Ovary (tissue), 9 donors: ENCODE results near the gene RNF123. TPM values are rescaled to one million over a fixed set of nuclear protein-coding genes. Genes with fewer than 3 reads are reported as not detected.

Experiments
- DNase-seq, 5 donors: peaks; one replicate each; pipeline ENCODE4 v3.0.0-alpha.2; 2019 to 2020
- H3K27ac ChIP-seq, 2 donors: fragments of 200-600 bp; one replicate each; pipeline versions ENCODE4 v1.5.1 to v1.8.0; 2019 to 2022
- H3K27me3 ChIP-seq: fragments of 200-600 bp; one replicate; pipeline ENCODE4 v1.8.0; 2022
- H3K36me3 ChIP-seq: fragments of 200-600 bp; sonication (generic); one replicate; pipeline ENCODE4 v1.5.1; 2019
- H3K4me1 ChIP-seq: one replicate; pipeline ENCODE4 v1.8.1; 2013; ENCODE audit warnings: mild to moderate bottlenecking, moderate library complexity; ENCODE audit not compliant: insufficient read depth
- H3K4me3 ChIP-seq: fragments of 200-600 bp; sonication (generic); one replicate; pipeline ENCODE4 v1.5.1; 2017
- H3K9me3 ChIP-seq, 2 donors: fragments of 200-600 bp in 1 of 2; sonication (generic) in 1 of 2; one replicate each; pipeline versions ENCODE4 v1.5.1 to v1.8.1; 2013 to 2019; ENCODE audit warnings: mild to moderate bottlenecking in 1 of 2, moderate library complexity in 1 of 2
- CTCF ChIP-seq, 3 donors: fragments of 450-650 bp in 2 of 3; fragments of 200-600 bp in 1 of 3; IDR thresholded peaks; one replicate each; pipeline versions ENCODE4 v1.5.1 to v1.8.0; 2016 to 2022; ENCODE audit warnings: antibody characterized with exemption in 3 of 3, mild to moderate bottlenecking in 1 of 3
- EP300 ChIP-seq: sonication (generic); formaldehyde crosslinking; IDR thresholded peaks from one replicate; pipeline ENCODE4 v1.6.1; 2017; ENCODE audit warnings: antibody characterized with exemption
- POLR2A ChIP-seq: fragments of 450-650 bp; IDR thresholded peaks from one replicate; pipeline ENCODE4 v1.6.1; 2017; ENCODE audit warnings: antibody characterized with exemption, mild to moderate bottlenecking, moderate library complexity
- WGBS, 3 donors: extraction: QIAGEN DNeasy Blood & Tissue Kit in 1 of 3; methylation state at CpG; one replicate each; pipeline versions ENCODE4 v1.1.5 to v1.1.7; 2013 to 2017; 5-methylcytosine and 5-hydroxymethylcytosine counted together
- intact Hi-C, 4 donors: fragments of 100-400 bp; cut with DNase I; formaldehyde crosslinking; loops; one replicate each; pipeline versions ENCODE4 v1.11.0 to v1.15.1; 2022 to 2023
- polyA plus RNA-seq, 2 donors: library from polyadenylated mRNA; stranded (reverse); fragments of 200-250 nt in 1 of 2; fragments of 350-450 nt in 1 of 2; fragmentation: Illumina TruSeq in 1 of 2; extraction: RNeasy Lipid Tissue Mini Kit (QIAGEN cat#74804) in 1 of 2; gene quantifications; one replicate each; pipeline ENCODE4 v1.2.3, GENCODE V29; 2013 to 2014
- total RNA-seq, 7 donors: library from RNA; depleted of rRNA in 2 of 7; stranded (reverse); fragments of >200 nt in 2 of 7; fragmentation: NEBNext Ultra II Directional in 3 of 7; extraction: Animal tissue kit (Norgen Biotek cat#: 25700) in 3 of 7; gene quantifications; one replicate each; pipeline versions ENCODE4 v1.1.0 to v1.2.4, GENCODE V29; 2016 to 2023
- donor health status: DM: no; HTN: no; CAD: no; lungs with moderate emphysema.
- donor health status: DM: no; HTN: no; CAD: no.
- donor health status: Bipolar disorder and iron deficiency.
- donor health status: DM: yes; HTN: yes; CAD: no.
- donor health status: DM: no; HTN: no; CAD: no.
- donor health status: DM: yes; HTN: yes; CAD: no.

The RNF123 gene
- total and polyA plus RNA-seq, 9 donors = 15.9 to 37.6 (median 24.0) TPM

DNA sequence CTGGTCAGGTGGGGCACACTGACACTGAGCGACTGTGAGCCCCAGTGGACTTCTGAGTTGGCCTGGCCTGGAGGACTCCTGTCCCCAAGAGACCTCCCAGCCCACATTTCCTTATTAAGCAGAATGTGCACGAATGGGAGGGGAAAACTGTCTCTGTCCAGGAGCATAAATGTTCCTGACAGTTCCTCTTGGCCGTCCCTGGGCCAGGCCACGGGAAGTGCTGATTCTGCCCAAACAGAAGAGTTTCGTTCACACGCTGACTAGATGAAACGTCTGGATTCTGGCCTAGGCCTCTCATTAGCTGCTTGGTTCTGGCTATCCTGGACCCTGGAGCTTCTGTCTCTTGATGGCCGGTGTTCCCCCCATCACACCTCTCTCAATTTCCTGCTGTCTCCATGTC is 44.7 kb upstream of the RNF123 start:
- TF ChIP-seq EP300 (no peak), CTCF (IDR thresholded peaks at IDR 0.05) (no peak), POLR2A (no peak)
- DNase-seq = no peak
- Histone ChIP-seq H3K4me3 (no peak overlapping the region), H3K9me3 (no peaks in the 10 kb centered on the region), H3K36me3 (no peaks in the 10 kb centered on the region), H3K4me1 (no peaks in the 10 kb centered on the region), H3K27ac (no peak overlapping the region), H3K27me3 (no peaks in the 10 kb centered on the region)
- intact Hi-C loops = no loop called here
- 84 to 87% (median 85%) methylated on average over 8 of the region's 8 CpGs for whole genome bisulfite sequencing, 3 donors

DNA sequence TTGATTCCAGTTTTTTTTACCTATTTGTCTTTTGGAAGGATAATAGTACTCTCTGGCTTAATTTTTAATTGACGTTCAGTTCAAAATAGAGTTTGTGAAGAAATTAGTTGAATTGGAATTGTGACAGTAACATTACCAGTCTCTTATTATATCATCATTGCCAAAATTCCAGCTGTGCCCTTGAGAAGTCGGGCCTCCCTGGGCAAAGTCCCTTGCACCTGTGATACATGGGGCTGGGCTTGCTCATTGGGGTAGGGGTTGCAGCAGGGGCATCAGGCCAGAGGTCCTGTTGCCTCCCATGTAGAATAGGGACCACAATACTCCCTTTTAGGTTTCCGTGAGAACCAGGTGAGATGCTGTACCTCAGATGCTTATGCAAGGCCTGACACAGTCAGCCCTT is 43.1 kb upstream of the RNF123 start:
- H3K27ac ChIP-seq = no peak overlapping the region
- H3K4me1 ChIP-seq = no peaks in the 10 kb centered on the region
- WGBS, 3 donors = 62 to 74% (median 66%) methylated on average over 3 of the region's 3 CpGs
- H3K4me3 ChIP-seq = no peak overlapping the region
- TF ChIP-seq CTCF (IDR thresholded peaks at IDR 0.05) (no peak), POLR2A (no peak), EP300 (no peak)
- intact Hi-C loops = no loop called here
- DNase-seq = no peak
- H3K27me3 ChIP-seq = no peaks in the 10 kb centered on the region
- H3K9me3 ChIP-seq = no peaks in the 10 kb centered on the region
- no peaks in the 10 kb centered on the region for H3K36me3 ChIP-seq

GRCh38 chr3:49647741-49648140 is 41.6 kb upstream of the RNF123 start:
- DNase-seq = no peak
- H3K4me3 ChIP-seq = no peak overlapping the region
- no peaks in the 10 kb centered on the region for H3K27me3 ChIP-seq
- 63 to 79% (median 71%) methylated on average over 2 of the region's 2 CpGs for WGBS, 3 donors
- TF ChIP-seq CTCF (IDR thresholded peaks at IDR 0.05) (no peak), EP300 (no peak), POLR2A (no peak)
- no peaks in the 10 kb centered on the region for H3K4me1 ChIP-seq
- intact Hi-C loops = no loop called here
- H3K36me3 ChIP-seq = no peaks in the 10 kb centered on the region
- H3K27ac ChIP-seq = no peak overlapping the region
- no peaks in the 10 kb centered on the region for H3K9me3 ChIP-seq

DNA sequence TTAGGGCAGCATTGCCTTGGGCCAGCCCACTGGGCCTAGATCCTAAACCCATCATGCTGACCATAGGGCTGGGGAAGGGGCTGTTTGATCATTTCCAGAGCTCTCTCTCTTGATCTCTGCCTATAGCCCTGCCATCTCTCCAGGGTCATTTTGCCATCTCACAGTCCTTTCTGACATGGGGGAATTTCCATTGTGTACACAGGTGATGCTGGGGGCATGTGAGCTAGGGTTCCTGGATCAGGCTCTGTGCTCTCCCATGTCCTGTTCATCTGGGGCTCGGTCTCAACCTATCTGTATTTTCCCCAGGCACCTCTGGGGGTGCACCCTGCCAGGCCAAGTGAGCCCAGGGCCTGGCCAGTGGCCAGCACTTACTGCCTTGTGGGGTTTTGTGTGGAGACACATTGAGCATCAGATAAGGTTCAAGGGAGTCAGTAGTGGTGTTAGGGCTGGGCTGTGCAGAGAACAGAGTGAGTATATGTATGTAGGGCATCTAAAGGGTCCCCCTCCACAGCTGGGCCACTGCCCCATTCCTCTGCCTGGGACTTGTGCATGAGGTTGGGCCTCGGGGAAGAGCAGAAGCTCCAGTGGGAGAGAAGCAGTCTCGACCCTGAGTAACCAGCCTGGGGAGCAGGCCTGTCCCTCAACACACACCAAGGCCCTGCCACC is 40.9 kb upstream of the RNF123 start:
- Histone ChIP-seq H3K9me3 (no peaks in the 10 kb centered on the region), H3K27me3 (no peaks in the 10 kb centered on the region), H3K27ac (no peak overlapping the region), H3K4me3 (no peak overlapping the region), H3K36me3 (no peaks in the 10 kb centered on the region), H3K4me1 (no peaks in the 10 kb centered on the region)
- 79 to 86% (median 81%) methylated on average over 3 of the region's 3 CpGs for WGBS, 3 donors
- intact Hi-C loops = no loop called here
- TF ChIP-seq POLR2A (no peak), CTCF (IDR thresholded peaks at IDR 0.05) (no peak), EP300 (no peak)
- no peak for DNase-seq
